GM18873 (cell line): Measurements from ENCODE around the gene APOA5.
"Not testable (repeated sequence)": the region's sequence is repeated elsewhere in the genome, so short reads cannot be mapped to it uniquely, and the experiment has no call there.

Source experiments
- ATAC-seq: cut with Tn5 transposase; IDR thresholded peaks from one replicate; pipeline ENCODE4 v1.9.1; 2021; ENCODE audit warnings: mild to moderate bottlenecking, moderate library complexity, moderate number of reproducible peaks; ENCODE audit not compliant: unreplicated experiment, low FRiP score

Gene APOA5

GRCh38 chr11:116777056-116777455 lies 14.6 kb downstream of the APOA5 start:
- ATAC-seq = no peak

- ATAC-seq = no peak
Observed at GRCh38 chr11:116776522-116776984, 15.1 kb downstream of the APOA5 start.

GRCh38 chr11:116775975-116776374 lies 15.7 kb downstream of the APOA5 start:
- ATAC-seq = no peak

GRCh38 chr11:116774661-116775060 lies 17.0 kb downstream of the APOA5 start:
- ATAC-seq = no peak

- ATAC-seq = peak; percentile 6
Observed at GRCh38 chr11:116773203-116774097, 18.2 kb downstream of the APOA5 start.

GRCh38 chr11:116772443-116773202 lies 19.1 kb downstream of the APOA5 start, which contains the start of gene BUD13:
Gene BUD13 (minus strand): TSS chr11:116772987. CDS start chr11:116772964, 23 bp downstream.
- peak; percentile 71 for ATAC-seq

GRCh38 chr11:116771935-116772334 lies 19.7 kb downstream of the APOA5 start:
- ATAC-seq = no peak

- no peak for ATAC-seq
Observed at GRCh38 chr11:116762132-116762531, 29.5 kb downstream of the APOA5 start.

- ATAC-seq = not testable (repeated sequence)
Observed at GRCh38 chr11:116756044-116756443, 35.6 kb downstream of the APOA5 start.

- ATAC-seq = no peak
Observed at GRCh38 chr11:116750070-116750718, 41.5 kb downstream of the APOA5 start.

GRCh38 chr11:116742104-116742503 lies 49.6 kb downstream of the APOA5 start:
- no peak for ATAC-seq

- no peak for ATAC-seq
Observed at GRCh38 chr11:116740741-116741140, 50.9 kb downstream of the APOA5 start.
